ENCODE measurements around the gene PDE4B.

The PDE4B gene

DNA sequence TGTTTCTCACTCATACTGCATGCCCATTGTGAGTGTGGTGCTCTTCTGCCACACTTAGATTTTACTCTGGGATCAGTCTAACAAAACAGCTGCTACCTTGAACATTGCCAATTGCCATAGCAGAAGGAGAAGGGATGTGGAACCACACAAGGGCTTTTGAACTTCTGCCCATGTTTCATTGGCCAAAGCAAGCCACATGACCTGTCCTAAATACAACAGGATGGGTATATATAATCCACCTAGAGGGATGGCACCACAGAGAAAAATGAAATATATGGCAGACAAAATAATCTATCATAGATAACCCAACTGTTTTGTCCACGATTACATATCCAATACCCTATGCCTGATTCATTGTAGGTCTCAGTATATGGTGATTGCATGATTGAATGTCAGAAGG, 26.3 kb downstream of the PDE4B start:
- Histone ChIP-seq H3K4me1 (ENCODE audit: insufficient read depth, low read length) (no peaks in the 10 kb centered on the region), H3K27ac (ENCODE audit: low read length) (no peak overlapping the region), H3K27me3 (ENCODE audit: insufficient read depth, low read length) (no peaks in the 10 kb centered on the region), H3K9me3 (ENCODE audit: insufficient read depth, low read depth, low read length) (no peaks in the 10 kb centered on the region), H3K36me3 (ENCODE audit: insufficient read depth, low read depth, low read length) (no peaks in the 10 kb centered on the region), H3K9ac (ENCODE audit: low read depth, low read length) (no peak overlapping the region), H3K4me3 (ENCODE audit: low read length) (no peak overlapping the region)

DNA sequence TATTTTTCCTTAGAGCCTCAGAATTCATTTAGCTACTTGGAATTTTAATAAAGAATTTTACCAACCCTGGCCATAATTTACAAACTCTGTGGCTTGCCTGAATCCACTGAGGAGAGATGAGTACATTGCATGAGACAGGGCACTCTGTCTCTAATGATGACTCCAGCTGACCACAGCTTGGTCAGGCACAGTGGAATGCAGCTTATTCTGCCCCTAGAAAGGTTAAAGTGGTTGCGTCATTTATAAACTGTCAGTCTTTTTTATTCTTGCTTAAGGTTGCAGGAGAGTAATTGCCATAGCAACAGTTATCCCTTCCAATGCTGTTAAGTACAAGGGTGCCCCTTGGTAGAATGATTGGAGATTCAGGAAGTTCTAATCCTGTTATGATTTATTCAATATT, 28.3 kb downstream of the PDE4B start:
- no peak overlapping the region for H3K4me3 ChIP-seq (ENCODE audit: low read length)
- H3K27ac ChIP-seq (ENCODE audit: low read length): no peak overlapping the region
- H3K9ac ChIP-seq (ENCODE audit: low read depth, low read length): no peak overlapping the region
- no peaks in the 10 kb centered on the region for H3K9me3 ChIP-seq (ENCODE audit: insufficient read depth, low read depth, low read length)
- no peaks in the 10 kb centered on the region for H3K27me3 ChIP-seq (ENCODE audit: insufficient read depth, low read length)
- H3K4me1 ChIP-seq (ENCODE audit: insufficient read depth, low read length): no peaks in the 10 kb centered on the region
- no peaks in the 10 kb centered on the region for H3K36me3 ChIP-seq (ENCODE audit: insufficient read depth, low read depth, low read length)

DNA sequence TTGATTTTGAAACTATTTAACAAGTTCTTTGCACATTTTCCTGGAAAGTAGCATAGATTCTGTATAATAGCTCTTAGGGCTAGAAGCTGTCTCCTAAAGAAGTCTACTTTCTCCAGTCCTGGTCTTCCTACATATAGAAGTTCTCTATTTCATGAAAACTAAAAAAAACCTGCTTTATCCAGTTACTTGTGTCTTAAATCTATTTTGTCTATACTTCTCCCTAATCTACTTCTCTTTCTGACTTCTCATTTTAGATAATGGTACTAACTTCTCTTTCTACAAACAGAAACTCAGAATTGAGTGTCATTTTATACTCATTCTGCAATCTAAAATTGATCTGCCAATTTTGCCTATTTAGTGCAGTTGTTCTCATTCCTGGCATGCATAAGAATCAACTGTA, 28.7 kb downstream of the PDE4B start:
- no peaks in the 10 kb centered on the region for H3K36me3 ChIP-seq (ENCODE audit: insufficient read depth, low read depth, low read length)
- H3K9me3 ChIP-seq (ENCODE audit: insufficient read depth, low read depth, low read length): no peaks in the 10 kb centered on the region
- H3K4me3 ChIP-seq (ENCODE audit: low read length): no peak overlapping the region
- no peaks in the 10 kb centered on the region for H3K4me1 ChIP-seq (ENCODE audit: insufficient read depth, low read length)
- no peak overlapping the region for H3K9ac ChIP-seq (ENCODE audit: low read depth, low read length)
- H3K27me3 ChIP-seq (ENCODE audit: insufficient read depth, low read length): no peaks in the 10 kb centered on the region
- H3K27ac ChIP-seq (ENCODE audit: low read length): no peak overlapping the region

DNA sequence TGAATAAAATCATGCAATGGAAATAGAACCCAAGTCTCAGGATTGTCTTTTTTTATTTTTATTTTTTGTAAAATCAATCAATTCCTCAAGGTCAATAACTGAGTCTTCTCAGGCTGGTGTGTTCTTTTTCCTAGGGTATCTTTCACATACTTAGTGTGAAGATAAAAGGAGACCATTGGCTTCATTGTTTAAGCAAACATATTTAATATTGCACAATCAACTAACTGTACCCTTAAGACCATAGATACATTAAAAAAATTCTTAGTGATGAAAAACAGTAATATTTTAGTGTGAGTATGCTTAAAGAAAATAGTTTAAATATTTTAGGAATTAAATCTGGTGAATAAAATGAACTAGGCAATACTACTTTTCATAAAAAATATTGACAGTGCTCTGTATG, 31.4 kb downstream of the PDE4B start:
- Histone ChIP-seq H3K36me3 (ENCODE audit: insufficient read depth, low read depth, low read length) (no peaks in the 10 kb centered on the region), H3K9ac (ENCODE audit: low read depth, low read length) (no peak overlapping the region), H3K9me3 (ENCODE audit: insufficient read depth, low read depth, low read length) (no peaks in the 10 kb centered on the region), H3K27ac (ENCODE audit: low read length) (no peak overlapping the region), H3K4me1 (ENCODE audit: insufficient read depth, low read length) (no peaks in the 10 kb centered on the region), H3K27me3 (ENCODE audit: insufficient read depth, low read length) (no peaks in the 10 kb centered on the region), H3K4me3 (ENCODE audit: low read length) (no peak overlapping the region)

DNA sequence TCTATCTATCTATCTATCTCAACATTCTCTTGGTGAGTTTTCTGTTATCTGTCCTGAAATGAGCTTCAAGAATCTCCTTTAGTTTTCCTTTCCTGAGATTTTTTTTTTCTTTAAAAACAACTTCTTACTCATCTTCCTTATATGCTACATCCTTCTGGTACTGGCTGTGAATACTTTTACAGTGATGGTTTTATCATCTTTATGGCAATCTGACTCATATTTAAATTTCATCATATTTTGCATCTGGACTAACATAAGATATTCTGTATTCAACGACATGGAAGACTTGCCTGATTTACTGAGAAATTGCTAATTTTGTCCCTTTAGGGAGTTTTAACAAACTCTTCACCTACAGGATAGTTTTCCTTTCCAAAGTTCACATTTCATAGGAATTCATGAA, 33.0 kb downstream of the PDE4B start:
- no peaks in the 10 kb centered on the region for H3K27me3 ChIP-seq (ENCODE audit: insufficient read depth, low read length)
- no peaks in the 10 kb centered on the region for H3K36me3 ChIP-seq (ENCODE audit: insufficient read depth, low read depth, low read length)
- H3K27ac ChIP-seq (ENCODE audit: low read length): no peak overlapping the region
- H3K9me3 ChIP-seq (ENCODE audit: insufficient read depth, low read depth, low read length): no peaks in the 10 kb centered on the region
- no peak overlapping the region for H3K9ac ChIP-seq (ENCODE audit: low read depth, low read length)
- no peak overlapping the region for H3K4me3 ChIP-seq (ENCODE audit: low read length)
- H3K4me1 ChIP-seq (ENCODE audit: insufficient read depth, low read length): no peaks in the 10 kb centered on the region

DNA sequence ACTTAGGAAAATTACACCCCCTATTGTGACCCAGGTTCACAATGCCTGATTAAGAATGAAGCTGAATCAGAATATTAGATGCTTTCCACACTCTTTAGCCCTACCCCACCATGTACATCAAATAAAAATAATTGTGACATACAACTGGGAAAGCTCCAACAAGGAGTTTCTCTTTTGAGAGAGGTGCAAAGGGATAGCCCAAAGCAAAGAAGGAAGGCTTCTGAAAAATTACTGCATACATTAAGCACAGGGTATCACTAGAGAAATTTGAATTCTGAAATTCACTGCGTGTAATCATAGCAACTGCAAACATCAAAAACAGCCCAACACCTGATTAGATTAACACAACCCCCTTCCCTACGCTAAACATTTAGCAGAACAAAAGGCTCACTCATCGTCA, 34.1 kb downstream of the PDE4B start:
- Histone ChIP-seq H3K9ac (ENCODE audit: low read depth, low read length) (no peak overlapping the region), H3K36me3 (ENCODE audit: insufficient read depth, low read depth, low read length) (no peaks in the 10 kb centered on the region), H3K4me1 (ENCODE audit: insufficient read depth, low read length) (no peaks in the 10 kb centered on the region), H3K27me3 (ENCODE audit: insufficient read depth, low read length) (no peaks in the 10 kb centered on the region), H3K9me3 (ENCODE audit: insufficient read depth, low read depth, low read length) (no peaks in the 10 kb centered on the region), H3K27ac (ENCODE audit: low read length) (no peak overlapping the region), H3K4me3 (ENCODE audit: low read length) (no peak overlapping the region)

DNA sequence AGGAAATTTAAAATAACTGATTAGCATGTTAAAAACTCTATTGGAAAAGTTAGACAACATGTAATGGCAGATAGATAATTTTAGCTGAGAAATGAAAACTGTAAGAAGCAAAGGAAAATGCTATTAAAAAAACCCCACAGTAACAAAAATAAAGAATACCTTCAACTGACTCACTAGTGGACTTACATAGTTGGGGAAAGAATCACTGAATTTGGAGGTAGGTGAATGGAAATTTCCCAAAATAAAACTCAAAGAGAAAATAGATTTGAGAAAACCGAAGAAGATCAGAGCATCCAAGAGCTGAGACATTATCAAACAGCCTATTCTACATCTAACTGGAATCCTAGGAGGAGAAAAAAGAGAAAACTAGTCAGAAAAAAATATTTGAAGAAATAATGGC, 34.7 kb downstream of the PDE4B start:
- Histone ChIP-seq H3K4me1 (ENCODE audit: insufficient read depth, low read length) (no peaks in the 10 kb centered on the region), H3K4me3 (ENCODE audit: low read length) (no peak overlapping the region), H3K36me3 (ENCODE audit: insufficient read depth, low read depth, low read length) (no peaks in the 10 kb centered on the region), H3K27ac (ENCODE audit: low read length) (no peak overlapping the region), H3K27me3 (ENCODE audit: insufficient read depth, low read length) (no peaks in the 10 kb centered on the region), H3K9me3 (ENCODE audit: insufficient read depth, low read depth, low read length) (no peaks in the 10 kb centered on the region), H3K9ac (ENCODE audit: low read depth, low read length) (no peak overlapping the region)

DNA sequence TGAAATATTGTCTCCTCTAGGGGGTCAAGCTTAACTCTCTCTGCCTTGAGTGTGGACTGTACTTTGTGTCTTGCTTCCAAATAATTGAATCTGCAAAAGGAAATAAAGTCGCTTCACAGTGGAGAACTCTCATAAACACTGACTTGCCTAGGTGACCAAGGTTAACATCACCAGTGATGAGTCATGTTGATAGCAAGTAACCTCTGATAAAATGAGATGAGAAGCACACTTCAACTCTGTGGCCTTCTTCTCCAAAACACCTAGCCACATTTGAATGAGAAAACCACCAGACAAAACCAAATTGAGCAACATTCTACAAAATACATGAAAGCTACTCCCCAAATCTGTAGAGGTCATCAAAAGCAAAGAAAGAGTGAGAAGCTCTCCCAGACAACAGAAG, 37.6 kb downstream of the PDE4B start:
- Histone ChIP-seq H3K27me3 (ENCODE audit: insufficient read depth, low read length) (no peaks in the 10 kb centered on the region), H3K27ac (ENCODE audit: low read length) (no peak overlapping the region), H3K4me3 (ENCODE audit: low read length) (no peak overlapping the region), H3K9me3 (ENCODE audit: insufficient read depth, low read depth, low read length) (no peaks in the 10 kb centered on the region), H3K4me1 (ENCODE audit: insufficient read depth, low read length) (no peaks in the 10 kb centered on the region), H3K36me3 (ENCODE audit: insufficient read depth, low read depth, low read length) (no peaks in the 10 kb centered on the region), H3K9ac (ENCODE audit: low read depth, low read length) (no peak overlapping the region)

DNA sequence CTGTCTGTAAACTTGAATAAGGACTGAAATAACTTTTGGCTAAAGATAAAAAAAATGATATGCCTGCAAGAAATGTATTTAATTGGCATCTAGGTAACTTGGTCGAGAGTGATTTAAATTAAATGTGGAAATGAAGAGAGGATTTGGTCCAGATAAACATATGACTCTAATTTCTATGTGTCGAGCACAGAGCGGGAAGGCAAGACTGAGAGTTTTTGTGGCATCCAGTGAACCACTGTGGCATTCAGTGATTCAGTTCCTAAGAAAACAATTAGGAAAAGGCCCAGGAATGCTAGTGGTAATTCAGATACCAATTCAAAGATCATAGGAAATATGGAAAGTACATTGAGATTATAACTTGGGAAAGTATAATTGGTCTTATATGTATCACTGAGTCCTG, 39.6 kb downstream of the PDE4B start:
- no peak overlapping the region for H3K4me3 ChIP-seq (ENCODE audit: low read length)
- H3K27me3 ChIP-seq (ENCODE audit: insufficient read depth, low read length): no peaks in the 10 kb centered on the region
- no peak overlapping the region for H3K9ac ChIP-seq (ENCODE audit: low read depth, low read length)
- H3K4me1 ChIP-seq (ENCODE audit: insufficient read depth, low read length): no peaks in the 10 kb centered on the region
- H3K9me3 ChIP-seq (ENCODE audit: insufficient read depth, low read depth, low read length): no peaks in the 10 kb centered on the region
- H3K27ac ChIP-seq (ENCODE audit: low read length): no peak overlapping the region
- no peaks in the 10 kb centered on the region for H3K36me3 ChIP-seq (ENCODE audit: insufficient read depth, low read depth, low read length)

DNA sequence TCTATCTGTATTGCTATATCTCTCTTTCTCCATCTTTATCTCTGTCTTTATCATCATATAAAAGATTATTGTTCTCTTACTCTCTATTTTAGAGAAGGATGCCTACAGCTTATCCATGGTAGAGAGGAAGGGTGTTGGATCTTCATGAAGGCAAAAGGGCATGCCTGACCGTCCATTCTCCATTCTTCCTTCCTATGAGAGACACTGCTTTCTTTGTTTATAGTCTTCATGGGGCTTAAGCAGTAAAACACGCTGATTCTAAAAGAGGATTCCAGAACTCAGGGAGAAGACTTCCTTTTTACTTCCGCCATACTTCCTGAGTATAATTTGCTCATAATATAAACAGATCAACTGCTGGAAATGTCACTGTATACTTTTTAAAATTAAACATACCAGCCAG, 44.0 kb downstream of the PDE4B start:
- Histone ChIP-seq H3K9me3 (ENCODE audit: insufficient read depth, low read depth, low read length) (no peaks in the 10 kb centered on the region), H3K27me3 (ENCODE audit: insufficient read depth, low read length) (no peaks in the 10 kb centered on the region), H3K4me1 (ENCODE audit: insufficient read depth, low read length) (no peaks in the 10 kb centered on the region), H3K4me3 (ENCODE audit: low read length) (no peak overlapping the region), H3K36me3 (ENCODE audit: insufficient read depth, low read depth, low read length) (no peaks in the 10 kb centered on the region), H3K9ac (ENCODE audit: low read depth, low read length) (no peak overlapping the region), H3K27ac (ENCODE audit: low read length) (no peak overlapping the region)

DNA sequence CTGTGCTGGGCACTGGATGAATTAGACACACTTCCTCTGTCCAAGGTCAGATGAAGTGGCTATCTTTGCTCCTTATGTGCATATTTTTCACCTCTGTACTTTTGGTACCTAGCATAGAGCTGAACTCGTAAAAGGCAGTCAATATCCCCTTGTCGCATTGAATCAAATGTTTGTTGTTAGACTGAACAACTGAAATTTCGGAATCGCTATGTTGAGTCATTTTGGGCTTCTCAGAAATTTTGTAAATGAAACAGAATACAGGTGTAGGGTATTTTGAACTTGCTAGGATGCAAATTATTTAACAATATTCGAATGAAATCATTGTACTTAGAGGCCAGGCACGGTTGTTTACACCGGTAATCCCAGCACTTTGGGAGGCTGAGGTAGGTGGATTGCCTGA, 48.0 kb downstream of the PDE4B start:
- H3K9me3 ChIP-seq (ENCODE audit: insufficient read depth, low read depth, low read length): no peaks in the 10 kb centered on the region
- no peak overlapping the region for H3K27ac ChIP-seq (ENCODE audit: low read length)
- H3K36me3 ChIP-seq (ENCODE audit: insufficient read depth, low read depth, low read length): no peaks in the 10 kb centered on the region
- no peaks in the 10 kb centered on the region for H3K4me1 ChIP-seq (ENCODE audit: insufficient read depth, low read length)
- no peaks in the 10 kb centered on the region for H3K27me3 ChIP-seq (ENCODE audit: insufficient read depth, low read length)
- no peak overlapping the region for H3K4me3 ChIP-seq (ENCODE audit: low read length)
- no peak overlapping the region for H3K9ac ChIP-seq (ENCODE audit: low read depth, low read length)

DNA sequence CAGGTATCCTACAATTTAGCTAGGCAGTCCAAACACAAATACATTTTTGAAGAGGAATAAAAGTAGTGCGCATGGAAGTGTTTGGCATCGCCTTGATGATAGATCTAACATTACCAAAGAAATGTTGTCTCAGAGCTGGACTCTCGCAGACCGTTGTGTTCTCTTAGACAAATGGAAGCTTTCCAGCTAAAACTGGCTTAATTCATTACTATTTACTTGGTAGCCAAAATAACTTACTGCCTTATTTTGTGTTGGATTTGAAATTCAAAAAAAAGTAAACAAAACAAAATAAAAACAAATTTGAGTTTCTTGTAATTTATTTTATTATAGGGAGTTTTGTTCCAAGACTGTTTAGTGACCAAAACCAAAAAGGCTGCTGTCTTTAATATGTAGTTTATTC, 51.6 kb downstream of the PDE4B start:
- no peak overlapping the region for H3K9ac ChIP-seq (ENCODE audit: low read depth, low read length)
- no peak overlapping the region for H3K4me3 ChIP-seq (ENCODE audit: low read length)
- no peaks in the 10 kb centered on the region for H3K27me3 ChIP-seq (ENCODE audit: insufficient read depth, low read length)
- H3K27ac ChIP-seq (ENCODE audit: low read length): no peak overlapping the region
- H3K36me3 ChIP-seq (ENCODE audit: insufficient read depth, low read depth, low read length): no peaks in the 10 kb centered on the region
- H3K9me3 ChIP-seq (ENCODE audit: insufficient read depth, low read depth, low read length): 0 out of 2 replicates have a peak, but pooled peaks cover 3% of the 10 kb centered on the region
- no peaks in the 10 kb centered on the region for H3K4me1 ChIP-seq (ENCODE audit: insufficient read depth, low read length)
